NCI-H2196 (cell line): ENCODE measurements around the gene SEC16B.

Experiments
- DNase-seq: peaks from one replicate; lab custom pipeline; 2025; ENCODE audit not compliant: unreplicated experiment; lab: John Stamatoyannopoulos, UW

SEC16B gene

GRCh38 chr1:177979272-177979671, 9.4 kb upstream of the SEC16B start:
- no peak for DNase-seq

- DNase-seq, result no peak
Observed at GRCh38 chr1:177978530-177978929, 8.7 kb upstream of the SEC16B start.

- no peak for DNase-seq
Observed at GRCh38 chr1:177977141-177977540, 7.3 kb upstream of the SEC16B start.

- no peak for DNase-seq
Observed at GRCh38 chr1:177976596-177976995, 6.7 kb upstream of the SEC16B start.

GRCh38 chr1:177975588-177976495, 6.0 kb upstream of the SEC16B start:
- DNase-seq, result no peak

GRCh38 chr1:177973585-177973984, 3.7 kb upstream of the SEC16B start:
- no peak for DNase-seq

GRCh38 chr1:177969109-177969508, 749 bp downstream of the SEC16B start:
- DNase-seq, result no peak

- DNase-seq, result no peak
Observed at GRCh38 chr1:177966199-177966598, 3.7 kb downstream of the SEC16B start.

GRCh38 chr1:177965293-177965692, 4.6 kb downstream of the SEC16B start:
- no peak for DNase-seq

GRCh38 chr1:177964336-177964735, 5.5 kb downstream of the SEC16B start:
- DNase-seq, result no peak

- DNase-seq, result no peak
Observed at GRCh38 chr1:177960939-177961622, 8.8 kb downstream of the SEC16B start.

GRCh38 chr1:177959811-177960515, 9.9 kb downstream of the SEC16B start:
- no peak for DNase-seq

GRCh38 chr1:177958092-177958491, 11.8 kb downstream of the SEC16B start:
- DNase-seq, result no peak

GRCh38 chr1:177954076-177954475, 15.8 kb downstream of the SEC16B start:
- DNase-seq, result no peak

GRCh38 chr1:177953549-177953948, 16.3 kb downstream of the SEC16B start:
- no peak for DNase-seq

GRCh38 chr1:177952691-177953090, 17.2 kb downstream of the SEC16B start:
- DNase-seq, result no peak

- DNase-seq, result no peak
Observed at GRCh38 chr1:177952249-177952648, 17.6 kb downstream of the SEC16B start.

GRCh38 chr1:177950506-177950905, 19.4 kb downstream of the SEC16B start:
- no peak for DNase-seq

GRCh38 chr1:177948336-177948972, 21.4 kb downstream of the SEC16B start:
- peak; percentile 50 for DNase-seq

GRCh38 chr1:177947623-177948022, 22.2 kb downstream of the SEC16B start:
- DNase-seq, result no peak
